SIG-M5 (cell line): Measurements from ENCODE around the gene BMP7.

Experiments
- DNase-seq: peaks from one replicate; lab custom pipeline; 2025; lab: John Stamatoyannopoulos, UW

Gene BMP7

DNA sequence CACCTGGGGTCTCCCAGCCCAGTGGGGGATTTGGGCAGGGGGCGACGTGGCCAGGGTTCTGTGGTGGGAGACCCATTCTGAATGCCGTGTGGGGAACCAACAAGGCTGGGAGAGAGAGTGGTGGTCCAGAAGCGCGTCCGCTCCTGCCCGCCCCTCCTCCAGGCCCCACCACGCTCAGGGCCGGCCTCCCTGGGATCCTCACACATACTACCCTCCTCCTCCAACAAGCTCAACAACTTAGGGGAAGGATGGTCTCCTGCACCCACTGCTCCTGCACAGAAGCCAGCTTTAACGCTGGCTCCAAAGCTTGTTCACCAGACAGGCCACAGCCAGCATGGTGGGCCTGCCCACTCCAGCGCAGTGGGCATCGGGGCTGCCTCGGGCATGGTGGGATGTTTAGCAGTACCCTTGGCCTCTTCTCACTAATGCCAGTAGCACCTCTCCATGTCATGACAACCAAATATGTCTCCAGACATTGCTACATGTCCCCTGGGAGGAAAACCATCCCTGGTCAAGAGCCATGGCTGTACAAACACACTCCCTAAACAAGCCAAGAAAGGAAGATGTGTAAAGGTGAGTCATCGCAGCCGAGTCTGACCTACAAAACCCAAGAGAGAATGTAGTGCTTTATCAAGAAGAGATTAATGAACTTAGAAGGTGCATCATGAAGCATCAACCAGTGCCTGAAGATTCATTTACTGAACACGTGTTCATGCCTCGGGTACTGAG, 75.7 kb downstream of the BMP7 start:
- DNase-seq = no peak

DNA sequence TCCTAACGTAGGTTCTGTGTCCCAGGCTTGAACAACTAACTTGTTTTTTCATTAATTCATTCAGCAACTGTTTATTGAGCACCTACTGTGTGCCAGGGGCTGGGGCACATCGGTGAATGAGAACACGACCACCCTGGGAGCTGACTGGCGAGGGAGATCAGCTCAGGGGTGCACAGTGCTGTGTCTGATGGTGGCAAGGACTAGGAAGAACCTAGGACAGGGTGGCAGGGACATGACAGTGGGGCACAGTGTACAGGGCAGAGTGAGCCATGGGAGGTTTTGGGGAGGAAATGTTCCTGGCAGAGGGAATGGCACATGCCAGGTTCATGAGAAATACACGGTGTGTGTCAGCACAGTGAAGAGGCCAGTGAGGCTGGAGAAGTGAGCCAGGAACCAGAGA, 76.7 kb downstream of the BMP7 start:
- DNase-seq = no peak

DNA sequence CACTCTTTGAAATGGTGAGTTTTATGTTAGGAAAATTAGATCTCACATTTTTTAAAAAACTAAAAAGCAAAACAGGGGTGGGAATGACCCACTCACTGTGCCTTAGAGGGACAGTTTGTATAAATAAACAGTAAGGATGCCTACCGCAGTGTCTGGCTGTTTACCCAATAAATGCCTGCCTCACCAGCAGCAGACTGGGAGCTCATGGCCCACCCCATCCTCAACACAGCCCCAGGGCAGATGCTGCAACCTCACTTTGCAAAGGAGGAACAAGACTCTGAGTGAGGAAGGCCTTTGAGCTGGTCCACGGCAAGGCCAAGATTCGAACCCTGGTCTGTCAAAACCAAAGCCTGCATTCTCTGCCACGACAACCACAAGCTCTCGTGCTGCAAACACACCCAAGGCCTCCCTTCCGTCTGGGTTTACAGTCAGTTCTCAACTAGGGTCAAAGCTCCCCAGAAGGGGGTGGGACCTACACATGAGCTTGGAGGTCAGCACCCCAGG, 77.8 kb downstream of the BMP7 start:
- no peak for DNase-seq

DNA sequence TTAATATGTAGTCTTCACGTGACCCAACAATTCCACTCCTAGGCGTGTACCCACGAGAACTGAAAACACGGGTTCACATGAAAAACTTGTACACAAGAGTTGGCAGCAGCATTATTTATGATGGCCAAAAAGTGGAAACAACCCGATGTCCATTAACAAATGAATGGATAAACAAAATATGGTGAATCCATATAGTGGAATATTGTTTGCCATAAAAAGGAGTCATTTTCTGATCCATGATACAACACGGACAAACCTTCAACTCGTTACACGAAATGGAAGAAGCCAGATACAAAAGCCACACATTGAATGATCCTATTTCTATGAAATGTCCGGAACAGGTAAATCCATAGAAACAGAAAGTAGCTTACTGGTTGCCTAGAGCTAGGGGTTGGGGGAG, 78.4 kb downstream of the BMP7 start:
- DNase-seq = no peak

DNA sequence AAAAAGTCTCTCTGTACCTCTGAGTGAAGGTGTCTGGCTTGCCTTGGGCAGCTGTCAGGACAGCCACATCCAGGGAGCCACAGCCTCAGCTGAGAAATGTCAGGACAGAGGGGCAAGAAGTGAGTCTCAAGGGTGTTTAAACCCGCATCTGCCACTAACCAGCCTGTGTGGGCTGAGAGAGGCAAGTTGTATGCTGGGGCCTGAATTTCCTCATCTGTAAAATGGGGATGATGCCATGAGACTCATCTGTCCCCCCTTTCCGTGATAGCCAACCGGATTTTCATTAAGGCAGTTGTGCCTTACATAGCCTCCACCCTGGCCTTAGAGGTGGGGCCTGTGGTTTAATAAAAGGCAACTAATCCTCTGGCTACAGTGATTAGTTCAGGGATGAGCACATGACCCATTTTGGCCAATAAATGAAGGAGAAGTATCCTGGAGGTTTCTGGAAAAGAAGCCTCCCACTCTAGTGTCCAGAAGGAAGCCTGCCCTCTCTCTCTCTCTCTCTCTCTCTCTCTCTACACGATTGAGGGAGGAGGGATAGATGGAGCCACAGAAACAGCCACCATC, 79.3 kb downstream of the BMP7 start:
- no peak for DNase-seq

DNA sequence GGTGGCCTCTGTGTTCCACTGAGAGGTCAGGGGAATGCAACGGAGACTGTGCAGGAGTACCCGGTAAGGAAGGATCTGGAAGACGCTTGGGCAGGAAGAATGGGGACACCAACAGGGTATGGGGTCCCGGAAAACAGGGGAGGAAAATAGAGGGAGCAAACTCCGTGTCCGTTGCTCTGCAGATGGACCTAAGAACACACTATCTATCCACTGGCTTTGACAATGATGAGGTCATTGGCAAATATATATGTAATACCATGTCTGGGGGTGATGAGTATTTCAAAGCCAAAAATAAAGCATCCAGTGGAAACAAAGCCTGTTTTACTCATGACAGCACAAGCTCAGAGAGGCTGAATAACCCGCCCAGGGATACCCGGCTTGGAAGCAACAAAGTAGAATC, 80.2 kb downstream of the BMP7 start:
- no peak for DNase-seq

DNA sequence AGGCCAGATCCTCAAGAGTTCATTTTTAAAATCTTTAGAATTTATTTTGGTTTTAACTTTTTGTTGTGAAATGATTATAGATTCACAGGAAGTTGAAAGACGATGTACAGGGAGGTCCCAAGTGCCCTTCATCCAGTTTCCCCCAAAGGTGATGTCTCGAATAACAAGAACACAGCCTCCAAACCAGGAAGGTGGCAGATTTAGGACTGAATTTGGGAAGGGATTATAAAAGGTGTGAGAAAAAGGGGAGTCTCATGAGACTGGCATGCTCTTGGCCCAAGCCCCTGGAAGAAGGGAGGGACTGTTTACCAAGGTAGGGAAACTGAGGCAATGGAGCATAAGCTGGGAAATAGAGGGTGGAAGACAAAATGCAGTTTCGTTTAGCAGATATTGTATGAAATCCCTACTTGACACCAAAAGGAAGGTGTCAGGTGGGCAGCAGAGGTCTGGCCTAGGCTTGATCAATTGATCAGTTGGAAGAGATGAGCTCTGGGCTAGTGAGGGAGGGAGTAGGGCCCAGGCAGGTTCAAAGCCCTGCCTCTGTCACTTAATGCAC, 81.2 kb downstream of the BMP7 start:
- no peak for DNase-seq

DNA sequence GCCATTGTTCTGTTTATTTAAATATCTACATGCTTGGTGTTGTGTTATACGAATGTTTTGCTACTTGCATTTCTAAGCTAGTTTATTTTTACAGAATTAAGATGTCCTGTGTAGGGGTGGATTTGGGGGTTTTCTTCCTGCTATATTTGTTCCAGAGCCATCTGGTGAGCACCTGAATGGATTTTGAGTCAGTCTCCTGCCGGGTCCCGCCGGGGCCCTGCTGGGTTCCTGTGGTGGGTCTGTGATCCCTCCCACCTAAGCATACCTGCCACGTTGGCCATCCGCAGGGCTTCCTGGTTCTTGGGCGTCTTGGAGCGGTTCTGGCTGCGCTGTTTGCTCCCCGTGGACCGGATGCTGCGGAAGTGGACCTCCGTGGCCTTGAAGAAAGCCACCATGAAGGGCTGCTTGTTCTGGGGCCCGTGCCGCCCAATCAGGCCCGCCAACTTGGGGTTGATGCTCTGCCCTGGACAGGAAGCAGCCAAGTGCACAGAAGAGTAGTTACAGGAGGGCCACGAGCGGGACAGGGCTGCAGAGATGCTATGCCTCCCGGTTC, 82.9 kb downstream of the BMP7 start:
- DNase-seq = no peak

DNA sequence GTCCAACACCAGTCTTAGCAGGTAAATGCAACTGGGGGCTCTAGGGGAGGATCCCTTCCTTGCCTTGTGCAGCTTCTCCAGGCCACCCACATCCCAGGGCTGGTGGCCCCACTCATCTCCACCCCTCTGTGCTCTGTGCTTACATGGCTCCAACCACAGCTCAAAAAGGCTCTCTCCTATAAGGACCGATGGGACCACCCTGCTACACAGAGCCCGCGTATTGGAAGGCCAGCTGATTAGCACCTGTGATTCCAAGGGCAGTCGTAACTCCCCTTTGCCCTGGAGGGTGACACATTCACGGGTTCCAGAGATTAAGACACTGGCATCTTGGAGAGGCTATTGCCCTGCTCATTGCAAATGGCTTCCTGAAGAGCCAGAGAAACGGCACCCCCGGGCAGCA, 84.8 kb downstream of the BMP7 start:
- DNase-seq = no peak

DNA sequence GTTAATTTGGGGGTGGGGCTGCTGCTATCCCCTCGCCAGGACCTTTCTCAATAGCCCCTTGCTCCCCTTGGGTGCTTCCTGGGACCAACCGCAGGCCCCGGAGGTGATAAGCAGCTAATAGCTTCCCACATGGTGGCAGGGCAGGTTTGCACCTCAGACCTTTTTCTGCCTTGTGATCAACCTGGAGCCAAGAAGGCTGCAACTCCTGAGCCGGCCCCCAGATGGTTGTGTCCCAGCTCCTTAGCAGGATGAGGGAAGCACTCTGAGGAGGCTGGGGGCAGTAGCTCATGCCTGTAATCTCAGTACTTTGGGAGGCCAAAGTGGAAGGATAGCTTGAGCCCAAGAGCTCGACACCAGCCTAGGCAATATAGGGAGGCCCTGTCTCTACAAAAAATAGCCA, 85.5 kb downstream of the BMP7 start:
- no peak for DNase-seq

DNA sequence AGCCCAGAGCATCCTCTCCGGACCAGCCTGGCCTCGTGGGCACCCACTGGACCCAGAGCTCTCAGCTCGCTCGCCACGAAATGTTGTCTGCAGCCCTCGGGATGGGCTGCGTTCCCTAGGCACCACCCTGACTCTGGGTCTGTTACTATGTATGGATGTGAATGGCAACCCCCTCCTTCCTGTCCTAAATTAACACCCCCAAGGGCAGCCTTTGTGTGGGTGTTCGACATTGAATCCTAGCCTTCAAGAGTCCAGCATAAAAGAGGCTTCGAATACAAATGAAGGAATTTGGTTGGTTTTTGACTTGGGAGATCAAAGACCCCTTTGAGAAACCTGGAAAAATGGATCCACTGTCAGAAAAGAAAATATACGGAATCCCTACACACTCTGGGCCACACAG, 86.1 kb downstream of the BMP7 start:
- DNase-seq = no peak

DNA sequence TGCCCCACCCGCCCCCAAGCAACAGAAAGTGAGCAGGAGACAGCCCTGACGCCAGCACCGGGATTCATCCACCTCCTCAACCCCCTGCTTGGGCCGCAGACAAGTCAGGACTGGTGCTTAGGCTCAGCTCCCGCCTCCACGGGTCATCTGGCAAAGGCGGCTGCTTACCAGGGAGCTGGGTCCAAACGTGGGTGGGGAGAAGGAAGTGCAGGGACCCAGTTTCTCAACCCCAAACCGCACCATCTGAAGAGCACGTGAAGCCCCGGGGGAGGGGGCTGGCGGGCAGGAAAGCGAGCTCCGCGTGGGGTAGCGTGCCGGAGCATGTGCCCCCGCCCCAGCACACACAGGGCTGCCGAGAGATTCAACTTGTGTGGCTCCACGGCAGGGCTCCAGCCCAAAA, 87.2 kb downstream of the BMP7 start:
- no peak for DNase-seq

DNA sequence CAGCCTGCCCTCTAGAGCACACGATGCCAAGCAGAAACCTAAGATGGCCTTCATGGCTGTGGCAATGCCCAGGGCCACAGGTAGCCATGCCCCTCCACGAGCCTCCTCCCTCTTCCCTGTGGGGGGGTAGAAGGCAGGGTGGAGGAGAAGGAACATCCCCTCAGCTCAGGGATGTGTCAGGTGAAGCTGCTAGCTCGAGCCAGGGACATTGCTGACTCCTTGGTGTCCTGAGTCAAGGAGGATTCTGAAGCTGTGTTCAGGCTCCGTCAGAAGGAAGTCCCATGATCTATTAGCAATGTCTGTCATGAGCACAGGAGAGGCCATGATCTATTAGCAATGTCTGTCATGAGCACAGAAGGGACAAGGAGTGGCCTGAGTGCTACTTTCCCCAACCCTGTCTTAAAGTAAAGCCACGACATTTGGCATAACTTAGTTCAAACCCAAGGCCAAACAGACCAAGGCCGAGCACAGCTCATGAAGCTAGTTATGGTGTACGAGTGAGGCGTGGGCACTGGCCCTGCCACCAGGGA, 87.8 kb downstream of the BMP7 start:
- DNase-seq = no peak

DNA sequence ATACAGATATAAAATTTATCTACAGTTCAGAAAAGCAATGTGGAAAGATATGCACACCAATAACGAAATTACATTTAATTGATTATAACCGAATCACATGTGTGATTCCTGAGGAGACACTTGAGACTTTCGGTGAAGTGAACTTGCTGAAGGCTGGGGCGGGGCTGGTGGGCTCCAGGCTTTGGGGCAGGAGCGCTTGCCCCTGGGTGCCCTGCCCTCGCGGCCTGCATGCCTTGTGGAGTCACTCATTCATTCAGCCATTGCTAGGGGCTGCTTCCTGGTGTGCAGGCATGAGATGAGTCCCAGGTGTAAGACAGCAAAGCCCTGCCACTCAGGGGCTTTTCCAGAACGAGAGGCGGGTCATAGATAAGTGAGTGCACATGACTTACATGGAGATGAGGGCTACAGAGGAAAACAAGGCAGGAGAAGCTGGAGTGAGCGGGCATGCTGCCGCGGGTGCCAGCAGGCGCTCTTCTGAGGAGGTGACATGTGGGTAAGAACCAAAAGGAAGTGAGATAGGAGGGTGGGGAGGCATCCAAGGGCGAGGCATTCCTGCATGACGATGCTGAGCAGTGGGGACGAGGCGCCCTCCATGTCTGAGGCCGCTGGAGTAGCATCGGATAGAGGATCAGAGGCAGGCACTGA, 88.7 kb downstream of the BMP7 start:
- no peak for DNase-seq

DNA sequence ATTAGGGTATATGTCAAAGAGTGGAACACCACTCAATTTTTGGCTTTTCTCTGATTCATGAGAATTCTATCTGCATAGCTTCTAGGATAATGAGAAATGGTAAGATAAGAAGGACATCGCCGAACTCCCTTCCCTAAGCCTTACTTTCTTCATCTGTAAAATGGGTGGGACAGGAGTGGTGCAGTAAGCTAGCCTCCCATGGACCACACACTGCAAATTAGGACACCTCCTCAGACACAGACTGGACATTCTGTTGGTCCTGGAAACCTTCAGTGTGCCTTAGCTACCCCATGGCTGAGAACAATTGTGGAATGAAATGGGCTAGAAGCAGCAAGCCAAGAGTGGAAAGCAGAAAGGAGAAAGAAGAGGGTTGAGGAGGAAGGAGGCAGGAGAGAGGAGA, 89.6 kb downstream of the BMP7 start:
- DNase-seq = no peak

DNA sequence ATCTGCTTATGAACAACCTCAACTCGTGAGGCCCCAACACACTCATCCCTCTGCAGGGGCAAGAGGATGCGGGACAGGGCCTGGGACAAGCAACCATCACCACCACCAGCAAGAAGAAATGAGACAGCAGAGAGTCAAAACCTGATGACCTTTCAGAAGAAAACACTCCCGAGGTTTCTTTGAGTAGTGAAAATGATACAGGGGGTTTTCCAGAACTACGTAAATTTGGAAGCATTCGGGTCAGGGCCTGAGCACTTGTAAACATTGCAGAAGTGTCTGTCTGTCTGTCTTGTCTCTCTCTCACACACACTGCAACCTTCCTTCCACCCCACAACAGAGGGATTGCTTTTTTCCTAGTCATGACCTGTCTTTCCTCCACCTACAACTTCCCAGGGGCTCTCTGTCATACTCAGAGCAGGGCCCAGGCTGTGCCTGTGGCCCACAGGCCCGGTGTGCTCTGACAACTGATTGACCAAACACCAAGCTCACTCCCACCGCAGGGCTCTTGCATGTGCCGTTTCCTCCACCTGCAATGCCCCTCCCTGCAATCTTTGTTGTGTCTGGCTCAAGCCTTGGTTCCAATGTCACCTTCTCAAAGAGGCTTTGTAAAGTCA, 90.9 kb downstream of the BMP7 start:
- no peak for DNase-seq

DNA sequence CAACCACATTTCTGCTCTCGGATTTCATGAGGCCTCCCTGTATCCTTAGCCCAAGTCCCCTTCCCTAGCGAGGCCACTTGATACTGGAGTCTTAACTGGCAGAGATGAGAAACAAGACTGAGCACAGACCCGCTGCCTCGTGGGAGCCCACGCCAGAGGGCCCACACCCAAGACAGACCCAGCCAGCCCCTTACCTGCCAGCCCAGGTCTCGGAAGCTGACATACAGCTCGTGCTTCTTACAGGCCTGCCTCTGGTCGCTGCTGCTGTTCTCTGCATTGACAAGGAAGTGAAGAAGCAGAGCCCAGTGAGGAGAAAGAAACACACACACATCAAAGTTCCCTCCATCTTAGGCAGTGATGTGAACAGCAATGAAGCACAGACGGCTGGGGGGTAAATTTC, 91.7 kb downstream of the BMP7 start:
- DNase-seq = no peak

DNA sequence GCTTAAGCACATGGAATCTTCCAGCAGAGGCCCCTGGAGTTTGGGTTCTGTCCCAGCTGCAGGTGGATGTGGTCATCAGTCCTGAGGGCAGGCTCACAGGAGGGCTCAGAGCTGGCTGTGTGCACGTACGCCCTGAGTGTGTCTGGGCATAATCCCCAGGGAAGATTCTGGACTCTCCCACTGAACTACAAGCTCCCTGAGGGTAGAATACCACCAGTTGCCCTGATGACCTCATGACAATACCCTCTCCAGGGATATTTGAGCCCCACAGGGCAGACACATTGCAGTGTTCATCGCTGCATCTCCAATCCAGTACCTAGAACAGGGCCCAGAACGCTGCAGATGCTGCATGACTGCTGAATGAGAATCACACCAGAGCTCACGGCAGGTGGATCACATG, 92.5 kb downstream of the BMP7 start:
- no peak for DNase-seq

DNA sequence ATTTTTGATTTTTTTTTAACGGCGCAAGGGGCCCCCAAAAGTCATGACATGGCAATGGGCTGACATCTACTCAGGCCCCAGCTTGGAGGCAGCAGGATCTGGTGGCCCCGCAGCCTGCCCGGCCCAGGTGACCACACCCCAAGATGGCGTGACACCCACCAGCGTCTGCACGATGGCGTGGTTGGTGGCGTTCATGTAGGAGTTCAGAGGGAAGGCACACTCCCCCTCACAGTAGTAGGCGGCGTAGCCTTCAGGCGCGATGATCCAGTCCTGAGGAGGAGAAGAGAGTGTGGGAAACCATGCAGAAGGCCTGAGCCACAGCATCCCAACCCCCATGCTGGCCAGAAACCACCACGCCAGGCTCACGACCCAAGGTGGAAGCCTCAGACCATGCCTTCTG, 93.4 kb downstream of the BMP7 start:
- DNase-seq = no peak

DNA sequence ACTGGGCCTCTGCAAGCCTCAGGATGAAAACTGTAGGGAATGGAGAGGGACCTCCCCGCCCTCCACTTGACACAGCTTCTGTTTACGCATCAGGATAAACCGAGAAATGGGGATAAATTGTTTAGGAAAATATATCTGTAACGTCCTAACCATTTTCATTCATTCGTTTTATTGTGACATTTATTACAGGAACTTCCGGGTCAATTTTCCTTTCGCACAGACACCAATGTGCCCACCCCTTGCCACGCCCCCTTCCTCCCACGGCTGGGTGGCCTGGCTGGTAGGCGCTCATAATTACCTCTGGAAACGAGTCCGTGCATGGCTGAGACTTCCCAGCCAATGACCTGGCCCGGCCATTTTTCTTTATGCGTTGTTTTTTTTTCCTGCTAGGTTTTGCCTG, 96.1 kb downstream of the BMP7 start:
- no peak for DNase-seq

DNA sequence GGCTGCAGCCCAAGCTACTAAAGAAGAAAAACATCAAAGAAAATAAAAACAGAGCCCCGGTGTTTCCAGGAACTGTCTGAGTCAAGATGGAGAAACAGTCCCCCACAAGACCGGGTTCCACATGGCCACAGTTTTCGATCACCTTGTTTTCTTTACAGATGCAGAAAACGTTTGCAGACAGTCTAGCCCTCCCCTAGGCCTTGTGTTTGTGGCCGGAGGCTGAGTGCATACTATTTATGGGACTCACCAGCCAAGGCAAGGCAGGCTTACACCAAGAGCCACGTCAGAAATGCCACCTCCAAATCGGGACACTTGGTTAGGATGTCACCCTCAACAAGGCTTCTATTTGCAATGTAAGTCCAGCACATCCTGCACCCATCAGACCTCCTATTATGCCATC, 97.3 kb downstream of the BMP7 start:
- DNase-seq = no peak

DNA sequence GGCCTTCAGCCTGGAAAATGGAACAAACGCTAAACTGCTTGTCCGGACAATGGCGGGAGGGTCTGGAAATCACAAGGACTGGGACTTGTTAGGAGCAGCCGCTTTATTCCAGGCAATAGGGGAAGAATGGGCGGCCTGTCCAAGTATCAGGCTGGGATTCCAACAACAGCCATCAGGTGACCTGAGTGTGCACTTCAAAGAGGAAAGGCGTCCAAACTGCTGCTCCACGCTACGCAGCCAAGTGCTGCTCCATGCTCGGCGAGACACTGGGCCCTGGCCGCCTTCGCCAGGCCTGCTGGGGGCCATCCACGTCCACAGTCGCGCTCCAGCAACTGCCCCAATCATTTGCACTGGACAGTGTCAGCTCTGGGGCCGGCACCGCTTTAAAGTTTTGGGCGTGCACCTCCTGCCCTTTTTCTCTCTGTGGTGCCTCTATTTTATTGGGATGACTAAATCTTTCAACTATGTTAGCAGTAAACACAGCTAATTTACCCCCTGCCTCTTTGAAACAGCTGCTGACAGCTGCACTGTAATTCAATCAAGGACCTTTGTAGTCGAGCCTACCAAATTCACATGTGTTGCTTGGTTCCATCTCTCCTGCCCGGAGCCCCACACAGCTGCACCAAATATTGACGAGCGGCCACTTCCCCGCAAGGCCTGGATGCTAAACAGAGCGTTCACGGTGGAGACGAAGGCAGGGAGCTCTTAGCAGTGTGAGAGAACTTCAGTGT, 98.3 kb downstream of the BMP7 start:
- DNase-seq = no peak
